ENCODE measurements around the gene PPP4R4. TPM values are rescaled to one million over a fixed set of nuclear protein-coding genes. Genes with fewer than 3 reads are reported as not detected.

Gene PPP4R4
- polyA plus RNA-seq, 4 donors, result 0.03 to 0.13 TPM; not detected in 2

GRCh38 chr14:94314890-94315289 is 140.8 kb downstream of the PPP4R4 start:
- FAIRE-seq (no peak), DNase-seq (no peak)
- no peak overlapping the region for H3K27ac ChIP-seq (ENCODE audit: low read depth in 1 of 3, low read length in 2 of 3)
- no peaks in the 10 kb centered on the region for H3K9me3 ChIP-seq (ENCODE audit: control insufficient read depth in 2 of 2, insufficient read depth in 1 of 2, low read depth in 1 of 2, low read length in 1 of 2)
- H3K27me3 ChIP-seq (ENCODE audit: control insufficient read depth in 3 of 3, insufficient read depth in 3 of 3, low read length in 3 of 3), result no peaks in the 10 kb centered on the region
- no peak overlapping the region for H3K4me3 ChIP-seq (ENCODE audit: low read depth in 1 of 3, low read length in 3 of 3)
- H3K36me3 ChIP-seq (ENCODE audit: control insufficient read depth in 3 of 3, insufficient read depth in 2 of 3, low read depth in 1 of 3, low read length in 3 of 3), result no peaks in the 10 kb centered on the region
- WGBS, 3 donors, result 88 to 98% (median 88%) methylated on average over 2 of the region's 2 CpGs
- H3K4me1 ChIP-seq (ENCODE audit: control insufficient read depth in 3 of 3, insufficient read depth in 2 of 3, low read depth in 1 of 3, low read length in 2 of 3), result peaks cover 0 to 8% (median 0%) of the 10 kb centered on the region in 3 donors

- Histone ChIP-seq H3K27me3 (ENCODE audit: control insufficient read depth in 3 of 3, insufficient read depth in 3 of 3, low read length in 3 of 3) (no peaks in the 10 kb centered on the region), H3K9me3 (ENCODE audit: control insufficient read depth in 2 of 2, insufficient read depth in 1 of 2, low read depth in 1 of 2, low read length in 1 of 2) (no peaks in the 10 kb centered on the region), H3K4me3 (ENCODE audit: low read depth in 1 of 3, low read length in 3 of 3) (no peak overlapping the region), H3K36me3 (ENCODE audit: control insufficient read depth in 3 of 3, insufficient read depth in 2 of 3, low read depth in 1 of 3, low read length in 3 of 3) (no peaks in the 10 kb centered on the region), H3K27ac (ENCODE audit: low read depth in 1 of 3, low read length in 2 of 3) (peak overlapping the region in 1 of 3 donors; percentile 58), H3K4me1 (ENCODE audit: control insufficient read depth in 3 of 3, insufficient read depth in 2 of 3, low read depth in 1 of 3, low read length in 2 of 3) (peaks cover 0 to 11% (median 0%) of the 10 kb centered on the region in 3 donors)
- WGBS, 3 donors, result 22 to 58% (median 43%) methylated on average over 1 of the region's 1 CpG
- DNase-seq (peak in 1 of 2 donors; percentile 55), FAIRE-seq (no peak)
These were observed 142.6 kb downstream of the PPP4R4 start for GRCh38 chr14:94316692-94317091.

- peaks cover 0 to 10% (median 0%) of the 10 kb centered on the region in 3 donors for H3K4me1 ChIP-seq (ENCODE audit: control insufficient read depth in 3 of 3, insufficient read depth in 2 of 3, low read depth in 1 of 3, low read length in 2 of 3)
- no peak overlapping the region for H3K4me3 ChIP-seq (ENCODE audit: low read depth in 1 of 3, low read length in 3 of 3)
- H3K27me3 ChIP-seq (ENCODE audit: control insufficient read depth in 3 of 3, insufficient read depth in 3 of 3, low read length in 3 of 3), result no peaks in the 10 kb centered on the region
- peak overlapping the region in 1 of 3 donors; percentile 41 for H3K27ac ChIP-seq (ENCODE audit: low read depth in 1 of 3, low read length in 2 of 3)
- WGBS, 3 donors, result 14 to 36% (median 22%) methylated on average over 4 of the region's 4 CpGs
- no peaks in the 10 kb centered on the region for H3K9me3 ChIP-seq (ENCODE audit: control insufficient read depth in 2 of 2, insufficient read depth in 1 of 2, low read depth in 1 of 2, low read length in 1 of 2)
- FAIRE-seq (no peak), DNase-seq (peak; percentile 80 to 83)
- no peaks in the 10 kb centered on the region for H3K36me3 ChIP-seq (ENCODE audit: control insufficient read depth in 3 of 3, insufficient read depth in 2 of 3, low read depth in 1 of 3, low read length in 3 of 3)
These were observed 143.1 kb downstream of the PPP4R4 start for GRCh38 chr14:94317259-94317658.

GRCh38 chr14:94320243-94320642 is 146.1 kb downstream of the PPP4R4 start:
- Histone ChIP-seq H3K27ac (ENCODE audit: low read depth in 1 of 3, low read length in 2 of 3) (peak overlapping the region in 1 of 3 donors; percentile 26), H3K4me3 (ENCODE audit: low read depth in 1 of 3, low read length in 3 of 3) (no peak overlapping the region)
- no peak for FAIRE-seq

GRCh38 chr14:94321421-94322271 is 147.5 kb downstream of the PPP4R4 start:
- H3K27ac ChIP-seq (ENCODE audit: low read depth in 1 of 3, low read length in 2 of 3), result no peak overlapping the region
- WGBS, 3 donors, result 77 to 80% (median 79%) methylated on average over 5 of the region's 5 CpGs
- no peaks in the 10 kb centered on the region for H3K9me3 ChIP-seq (ENCODE audit: control insufficient read depth in 2 of 2, insufficient read depth in 1 of 2, low read depth in 1 of 2, low read length in 1 of 2)
- H3K36me3 ChIP-seq (ENCODE audit: control insufficient read depth in 3 of 3, insufficient read depth in 2 of 3, low read depth in 1 of 3, low read length in 3 of 3), result no peaks in the 10 kb centered on the region
- FAIRE-seq (no peak), DNase-seq (no peak)
- H3K4me3 ChIP-seq (ENCODE audit: low read depth in 1 of 3, low read length in 3 of 3), result no peak overlapping the region
- peaks cover 0 to 6% (median 0%) of the 10 kb centered on the region in 3 donors for H3K4me1 ChIP-seq (ENCODE audit: control insufficient read depth in 3 of 3, insufficient read depth in 2 of 3, low read depth in 1 of 3, low read length in 2 of 3)
- no peaks in the 10 kb centered on the region for H3K27me3 ChIP-seq (ENCODE audit: control insufficient read depth in 3 of 3, insufficient read depth in 3 of 3, low read length in 3 of 3)

More at GRCh38 chr14:94320243-94320642, 146.1 kb downstream of the PPP4R4 start:
- DNase-seq, result peak; percentile 55 to 63
- WGBS, 3 donors, result 41 to 55% (median 50%) methylated on average over 5 of the region's 5 CpGs
- Histone ChIP-seq H3K36me3 (ENCODE audit: control insufficient read depth in 3 of 3, insufficient read depth in 2 of 3, low read depth in 1 of 3, low read length in 3 of 3) (no peaks in the 10 kb centered on the region), H3K4me1 (ENCODE audit: control insufficient read depth in 3 of 3, insufficient read depth in 2 of 3, low read depth in 1 of 3, low read length in 2 of 3) (peaks cover 0 to 9% (median 0%) of the 10 kb centered on the region in 3 donors), H3K9me3 (ENCODE audit: control insufficient read depth in 2 of 2, insufficient read depth in 1 of 2, low read depth in 1 of 2, low read length in 1 of 2) (no peaks in the 10 kb centered on the region), H3K27me3 (ENCODE audit: control insufficient read depth in 3 of 3, insufficient read depth in 3 of 3, low read length in 3 of 3) (no peaks in the 10 kb centered on the region)

- Histone ChIP-seq H3K4me3 (ENCODE audit: low read depth in 1 of 3, low read length in 3 of 3) (no peak within 1 kb of the TSS), H3K4me1 (ENCODE audit: control insufficient read depth in 3 of 3, insufficient read depth in 2 of 3, low read depth in 1 of 3, low read length in 2 of 3) (peaks cover 0 to 3% (median 0%) of the 10 kb centered on the region in 3 donors), H3K27me3 (ENCODE audit: control insufficient read depth in 3 of 3, insufficient read depth in 3 of 3, low read length in 3 of 3) (no peaks in the 10 kb centered on the region), H3K27ac (ENCODE audit: low read depth in 1 of 3, low read length in 2 of 3) (no peak within 1 kb of the TSS), H3K9me3 (ENCODE audit: control insufficient read depth in 2 of 2, insufficient read depth in 1 of 2, low read depth in 1 of 2, low read length in 1 of 2) (no peaks in the 10 kb centered on the region), H3K36me3 (ENCODE audit: control insufficient read depth in 3 of 3, insufficient read depth in 2 of 3, low read depth in 1 of 3, low read length in 3 of 3) (no peaks in the 10 kb centered on the region)
- DNase-seq (no peak), FAIRE-seq (no peak)
- 51 to 65% (median 58%) methylated on average over 15 of the region's 15 CpGs for WGBS, 3 donors
These were observed 148.8 kb downstream of the PPP4R4 start, which contains the start of gene SERPINA6 for GRCh38 chr14:94322648-94323570. Gene SERPINA6 (minus strand): TSS chr14:94323336. CDS start chr14:94314648, 8,688 bp downstream.

GRCh38 chr14:94328196-94328595 is 154.1 kb downstream of the PPP4R4 start:
- Histone ChIP-seq H3K4me1 (ENCODE audit: control insufficient read depth in 3 of 3, insufficient read depth in 2 of 3, low read depth in 1 of 3, low read length in 2 of 3) (no peaks in the 10 kb centered on the region), H3K36me3 (ENCODE audit: control insufficient read depth in 3 of 3, insufficient read depth in 2 of 3, low read depth in 1 of 3, low read length in 3 of 3) (no peaks in the 10 kb centered on the region), H3K27ac (ENCODE audit: low read depth in 1 of 3, low read length in 2 of 3) (no peak overlapping the region), H3K4me3 (ENCODE audit: low read depth in 1 of 3, low read length in 3 of 3) (no peak overlapping the region), H3K27me3 (ENCODE audit: control insufficient read depth in 3 of 3, insufficient read depth in 3 of 3, low read length in 3 of 3) (no peaks in the 10 kb centered on the region), H3K9me3 (ENCODE audit: control insufficient read depth in 2 of 2, insufficient read depth in 1 of 2, low read depth in 1 of 2, low read length in 1 of 2) (no peaks in the 10 kb centered on the region)
- FAIRE-seq (no peak), DNase-seq (no peak)
- WGBS, 3 donors, result 87 to 90% (median 87%) methylated on average over 2 of the region's 2 CpGs
